AG04450 (cell line): ENCODE data around the gene PGA4. TPM values are rescaled to one million over a fixed set of nuclear protein-coding genes. Genes with fewer than 3 reads are reported as not detected.
"Not testable (repeated sequence)": the region's sequence is repeated elsewhere in the genome, so short reads cannot be mapped to it uniquely, and the experiment has no call there.

Experiments used
- CTCF ChIA-PET: fragments of 300-600, 350-600 bp; formaldehyde crosslinking; extraction: SDS; loops from one replicate; lab custom pipeline; 2022; ENCODE audit warnings: antibody characterized with exemption, inconsistent platforms; lab: Charles Lee
- POLR2A ChIA-PET: fragments of 350-600 bp; formaldehyde crosslinking; extraction: SDS; loops from one replicate; lab custom pipeline; 2021; ENCODE audit warnings: antibody characterized with exemption, inconsistent platforms; lab: Yijun Ruan, JAX
- DNase-seq: peaks from one replicate; pipeline ENCODE4 v3.0.0-alpha.2; 2011; ENCODE audit warnings: low read depth, low spot score
- H3K27ac ChIP-seq: one replicate; pipeline ENCODE4 v1.5.1; 2012; ENCODE audit warnings: low read depth, low read length, control low read depth
- H3K27me3 ChIP-seq: one replicate; pipeline ENCODE4 v1.6.0; 2012; ENCODE audit warnings: low read length; ENCODE audit not compliant: control insufficient read depth, insufficient read depth
- H3K4me3 ChIP-seq: 2 replicates; pipeline ENCODE4 v1.5.1; 2011; ENCODE audit warnings: mild to moderate bottlenecking, low read depth, low read length, control low read depth
- H3K9me3 ChIP-seq: 2 replicates; pipeline ENCODE4 v1.5.1; 2012; ENCODE audit warnings: low read length; ENCODE audit not compliant: control insufficient read depth, insufficient read depth
- polyA plus RNA-seq: library from polyadenylated mRNA; depleted of rRNA; stranded (reverse); fragments of >200 nt; gene quantifications from 2 replicates; pipeline ENCODE4 v1.2.3, GENCODE V29; 2011
- TF ChIP-seq, protein P1 (sequence below): IDR thresholded peaks from 2 replicates; pipeline ENCODE4 v1.5.1; 2011; ENCODE audit warnings: low read depth, low read length, control low read depth, inconsistent platforms

The PGA4 gene
- polyA plus RNA-seq, 1 experiment = 0.82 TPM

GRCh38 chr11:61194981-61195695 lies 27.0 kb upstream of the PGA4 start:
- no peak overlapping the region for H3K27ac ChIP-seq
- no peak for DNase-seq
- POLR2A ChIA-PET = no interaction called here
- CTCF ChIA-PET = interaction anchor here (0.6 kb wide), 2 partner anchors 8 to 401 kb away, joined by 3 to 4 read pairs; no protein-coding TSS in a partner anchor
- H3K4me3 ChIP-seq = no peak overlapping the region
- no peaks in the 10 kb centered on the region for H3K9me3 ChIP-seq
- H3K27me3 ChIP-seq = no peaks in the 10 kb centered on the region
- TF ChIP-seq, protein P1, sequence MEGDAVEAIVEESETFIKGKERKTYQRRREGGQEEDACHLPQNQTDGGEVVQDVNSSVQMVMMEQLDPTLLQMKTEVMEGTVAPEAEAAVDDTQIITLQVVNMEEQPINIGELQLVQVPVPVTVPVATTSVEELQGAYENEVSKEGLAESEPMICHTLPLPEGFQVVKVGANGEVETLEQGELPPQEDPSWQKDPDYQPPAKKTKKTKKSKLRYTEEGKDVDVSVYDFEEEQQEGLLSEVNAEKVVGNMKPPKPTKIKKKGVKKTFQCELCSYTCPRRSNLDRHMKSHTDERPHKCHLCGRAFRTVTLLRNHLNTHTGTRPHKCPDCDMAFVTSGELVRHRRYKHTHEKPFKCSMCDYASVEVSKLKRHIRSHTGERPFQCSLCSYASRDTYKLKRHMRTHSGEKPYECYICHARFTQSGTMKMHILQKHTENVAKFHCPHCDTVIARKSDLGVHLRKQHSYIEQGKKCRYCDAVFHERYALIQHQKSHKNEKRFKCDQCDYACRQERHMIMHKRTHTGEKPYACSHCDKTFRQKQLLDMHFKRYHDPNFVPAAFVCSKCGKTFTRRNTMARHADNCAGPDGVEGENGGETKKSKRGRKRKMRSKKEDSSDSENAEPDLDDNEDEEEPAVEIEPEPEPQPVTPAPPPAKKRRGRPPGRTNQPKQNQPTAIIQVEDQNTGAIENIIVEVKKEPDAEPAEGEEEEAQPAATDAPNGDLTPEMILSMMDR = no peak

GRCh38 chr11:61195719-61196118 lies 26.4 kb upstream of the PGA4 start:
- H3K27ac ChIP-seq = no peak overlapping the region
- TF ChIP-seq, protein P1 = no peak
- ChIA-PET CTCF (interaction anchor here (0.6 kb wide), 1 partner anchor 9 kb away, joined by 3 read pairs; no protein-coding TSS in a partner anchor), POLR2A (no interaction called here)
- H3K4me3 ChIP-seq = no peak overlapping the region
- H3K27me3 ChIP-seq = no peaks in the 10 kb centered on the region
- DNase-seq = no peak
- no peaks in the 10 kb centered on the region for H3K9me3 ChIP-seq

DNA sequence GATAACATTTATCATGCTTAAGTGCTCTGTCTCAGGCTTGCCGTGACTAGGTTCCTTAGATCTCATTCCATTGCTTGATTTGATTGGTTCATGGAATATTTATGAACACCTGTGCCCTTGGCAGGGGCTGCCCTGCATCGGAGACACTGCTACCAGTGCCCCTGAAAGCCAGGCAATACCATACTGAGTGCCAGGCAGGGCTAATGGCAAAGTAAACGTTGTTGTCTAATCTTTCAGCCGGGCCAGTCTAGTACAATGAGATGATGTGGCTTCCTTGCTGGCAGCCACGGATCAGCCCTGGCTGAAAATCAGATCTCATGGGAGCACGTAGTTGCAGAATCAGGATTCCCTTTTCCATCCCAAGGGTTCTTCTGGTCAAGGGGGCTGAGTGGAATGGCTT lies 23.8 kb upstream of the PGA4 start:
- Histone ChIP-seq H3K27ac (no peak overlapping the region), H3K9me3 (no peaks in the 10 kb centered on the region), H3K27me3 (peaks cover 8% of the 10 kb centered on the region), H3K4me3 (no peak overlapping the region)
- CTCF ChIA-PET = no interaction called here
- TF ChIP-seq, protein P1 = no peak
- no peak for DNase-seq
- POLR2A ChIA-PET = no interaction called here

DNA sequence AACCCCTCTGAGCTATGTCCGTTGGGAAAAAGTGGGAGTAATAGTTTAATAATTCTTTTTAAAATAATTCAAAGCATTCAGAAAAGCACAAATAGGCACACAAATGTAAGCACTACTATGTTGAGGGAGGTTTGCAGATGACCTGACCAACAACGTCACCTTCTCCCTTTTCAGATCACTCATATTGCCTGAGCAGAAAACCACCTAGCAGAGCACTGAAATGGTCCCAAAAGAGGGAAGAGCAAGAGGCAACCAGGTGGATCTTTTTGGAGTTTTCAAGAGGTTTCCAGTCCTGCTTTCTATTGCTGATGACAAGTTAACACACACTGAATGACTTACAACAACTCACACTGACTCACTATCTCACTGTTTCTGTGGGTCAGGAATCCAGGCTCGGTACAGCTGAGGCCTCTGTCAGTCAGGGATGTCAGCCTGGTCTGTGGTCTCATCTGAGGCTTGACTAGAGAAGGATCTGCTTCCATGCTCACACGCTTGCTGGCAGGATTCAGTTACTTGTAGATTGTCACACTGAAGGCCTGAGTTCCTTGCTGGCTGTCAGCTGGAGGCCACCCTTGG lies 23.1 kb upstream of the PGA4 start:
- no peak for DNase-seq
- no peaks in the 10 kb centered on the region for H3K9me3 ChIP-seq
- ChIA-PET CTCF (no interaction called here), POLR2A (no interaction called here)
- TF ChIP-seq, protein P1 = no peak
- H3K27me3 ChIP-seq = peaks cover 10% of the 10 kb centered on the region
- H3K27ac ChIP-seq = no peak overlapping the region
- no peak overlapping the region for H3K4me3 ChIP-seq

GRCh38 chr11:61201476-61201875 lies 20.7 kb upstream of the PGA4 start:
- ChIA-PET POLR2A (no interaction called here), CTCF (interaction anchor here (1.7 kb wide), 1 partner anchor 14 kb away, joined by 3 read pairs; no protein-coding TSS in a partner anchor)
- TF ChIP-seq, protein P1 = no peak
- Histone ChIP-seq H3K27ac (no peak overlapping the region), H3K27me3 (peaks cover 13% of the 10 kb centered on the region), H3K9me3 (no peaks in the 10 kb centered on the region), H3K4me3 (no peak overlapping the region)
- no peak for DNase-seq

GRCh38 chr11:61202950-61203746 lies 19.0 kb upstream of the PGA4 start, which contains the start of gene PGA3:
TSS of gene PGA3 (plus strand) at chr11:61203515. CDS start at chr11:61203565, 50 bp downstream.
- H3K9me3 ChIP-seq, DNase-seq, CTCF ChIA-PET, H3K4me3 ChIP-seq, H3K27ac ChIP-seq, POLR2A ChIA-PET: not testable (repeated sequence)
- peaks cover 13% of the 10 kb centered on the region for H3K27me3 ChIP-seq

DNA sequence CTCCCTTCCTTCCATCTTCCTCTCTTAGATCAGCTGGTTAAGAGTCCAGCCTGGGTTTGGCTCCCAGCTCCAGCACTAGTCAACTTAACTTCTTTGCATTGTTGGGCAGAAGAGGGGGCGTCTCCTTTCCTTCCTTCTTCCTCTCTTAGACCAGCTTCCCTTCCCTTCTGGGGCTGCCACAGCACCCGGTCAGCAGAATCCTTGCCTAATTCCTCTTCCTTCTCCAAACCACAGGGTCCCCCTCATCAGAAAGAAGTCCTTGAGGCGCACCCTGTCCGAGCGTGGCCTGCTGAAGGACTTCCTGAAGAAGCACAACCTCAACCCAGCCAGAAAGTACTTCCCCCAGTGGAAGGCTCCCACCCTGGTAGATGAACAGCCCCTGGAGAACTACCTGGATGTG lies 18.3 kb upstream of the PGA4 start:
- H3K27ac ChIP-seq, CTCF ChIA-PET, POLR2A ChIA-PET, DNase-seq, H3K9me3 ChIP-seq, H3K4me3 ChIP-seq: not testable (repeated sequence)
- H3K27me3 ChIP-seq = peaks cover 13% of the 10 kb centered on the region
